Activated T-cell treated with anti-CD3 and anti-CD28 coated beads, Interleukin-2, amount 50 U/mL, for 48 hours (primary cell): ENCODE results near the gene STARD9.
"Not testable (repeated sequence)": the region's sequence is repeated elsewhere in the genome, so short reads cannot be mapped to it uniquely, and the experiment has no call there.

Experiments
- DNase-seq, 2 experiments: peaks; one replicate each; pipeline ENCODE4 v3.0.0-alpha.2; 2020

STARD9 gene

GRCh38 chr15:42732095-42732827 is 156.9 kb downstream of the STARD9 start:
- no peak for DNase-seq

DNA sequence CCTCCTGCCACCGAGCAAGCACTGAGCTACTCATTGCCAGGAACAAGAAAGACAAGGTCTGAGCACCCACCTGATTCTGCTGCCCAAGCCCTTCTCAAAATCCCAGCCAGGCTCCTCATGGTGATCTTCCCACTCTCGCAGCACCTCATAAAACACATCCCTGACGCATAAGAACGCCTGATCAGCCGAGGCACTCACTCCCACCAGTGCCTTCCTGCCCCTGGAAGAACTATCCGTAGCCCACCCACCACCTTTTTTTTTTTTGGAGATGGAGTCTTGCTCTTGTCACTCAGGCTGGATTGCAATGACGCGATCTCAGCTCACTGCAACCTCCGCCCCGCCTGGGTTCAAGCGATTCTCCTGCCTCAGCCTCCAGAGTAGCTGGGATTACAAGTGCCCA is 157.6 kb downstream of the STARD9 start:
- DNase-seq = no peak

- DNase-seq = no peak
Observed at GRCh38 chr15:42734076-42734672, 158.8 kb downstream of the STARD9 start.

DNA sequence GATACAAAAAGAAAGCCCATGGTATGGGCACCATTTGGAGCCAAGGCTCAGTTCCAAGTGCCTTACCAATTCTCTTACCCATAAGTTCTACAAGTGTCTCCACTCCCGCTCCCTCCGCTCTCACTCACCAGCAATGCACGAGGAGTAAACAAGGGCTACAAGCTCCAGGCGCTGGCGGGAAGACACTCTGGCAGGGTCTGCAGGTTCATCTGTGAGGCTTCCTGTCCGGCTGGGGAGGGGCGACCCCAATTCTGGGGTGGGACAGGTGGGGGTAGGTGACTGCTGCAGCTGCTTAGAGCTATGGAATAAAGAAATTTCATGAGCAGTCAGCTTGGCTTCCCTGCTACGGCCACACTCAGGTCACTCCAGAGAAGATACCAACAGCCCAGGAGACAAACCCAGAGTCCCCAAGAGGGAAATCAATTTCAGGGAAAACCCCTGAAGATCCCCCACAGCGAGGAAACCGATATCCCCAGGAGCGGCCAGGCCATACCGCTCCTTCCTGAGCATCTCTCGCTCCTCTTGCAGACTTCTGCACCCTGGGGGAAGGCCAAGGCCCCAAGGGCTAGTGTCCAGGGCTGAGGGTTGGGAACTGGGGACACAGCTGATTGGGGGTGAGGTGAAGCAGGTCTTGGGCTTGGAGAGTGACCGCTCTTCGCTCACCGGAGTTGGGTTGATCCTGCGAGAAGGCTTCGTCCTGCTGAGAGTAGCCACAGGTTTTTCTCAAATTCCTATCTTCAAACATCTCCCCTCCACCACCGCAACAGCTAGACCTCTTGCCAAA is 160.2 kb downstream of the STARD9 start:
- no peak for DNase-seq

DNA sequence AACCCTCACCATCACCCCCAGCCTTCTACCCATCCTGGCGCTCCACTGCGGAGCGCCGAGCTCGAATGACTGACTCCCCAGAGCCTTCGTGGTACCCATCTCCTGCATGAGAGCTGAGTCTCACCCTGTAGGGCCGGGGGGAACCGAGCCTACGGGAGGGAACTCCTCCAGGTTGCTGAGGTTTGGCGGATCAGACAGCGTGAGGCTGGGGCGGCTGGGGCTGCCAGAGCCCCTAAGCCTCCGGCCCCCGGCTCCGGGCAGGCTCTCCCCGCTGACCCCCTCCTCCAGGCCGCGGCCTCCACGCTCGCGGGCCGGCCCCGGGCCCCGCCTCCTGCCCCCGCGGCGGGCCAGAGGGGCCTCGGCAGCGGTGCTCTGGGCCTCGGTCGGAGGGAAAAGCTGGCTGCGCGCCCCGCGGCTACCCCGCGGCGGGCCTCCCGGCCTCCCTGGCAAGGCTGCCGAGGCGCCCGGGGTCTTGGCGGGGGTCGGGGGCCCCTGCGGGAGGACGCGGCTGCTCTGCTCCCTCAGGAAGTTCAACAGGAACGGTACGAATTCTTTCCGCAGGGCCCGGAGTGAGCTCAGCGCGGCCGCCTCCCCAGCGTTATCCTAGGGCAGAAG is 160.9 kb downstream of the STARD9 start:
- peak; percentile 43 to 52 for DNase-seq

GRCh38 chr15:42736793-42737528 is 161.6 kb downstream of the STARD9 start, which contains the start of gene CDAN1:
Gene CDAN1 (minus strand): TSS chr15:42737128. CDS start chr15:42737102, 26 bp downstream.
- DNase-seq = peak; percentile 95 to 97

DNA sequence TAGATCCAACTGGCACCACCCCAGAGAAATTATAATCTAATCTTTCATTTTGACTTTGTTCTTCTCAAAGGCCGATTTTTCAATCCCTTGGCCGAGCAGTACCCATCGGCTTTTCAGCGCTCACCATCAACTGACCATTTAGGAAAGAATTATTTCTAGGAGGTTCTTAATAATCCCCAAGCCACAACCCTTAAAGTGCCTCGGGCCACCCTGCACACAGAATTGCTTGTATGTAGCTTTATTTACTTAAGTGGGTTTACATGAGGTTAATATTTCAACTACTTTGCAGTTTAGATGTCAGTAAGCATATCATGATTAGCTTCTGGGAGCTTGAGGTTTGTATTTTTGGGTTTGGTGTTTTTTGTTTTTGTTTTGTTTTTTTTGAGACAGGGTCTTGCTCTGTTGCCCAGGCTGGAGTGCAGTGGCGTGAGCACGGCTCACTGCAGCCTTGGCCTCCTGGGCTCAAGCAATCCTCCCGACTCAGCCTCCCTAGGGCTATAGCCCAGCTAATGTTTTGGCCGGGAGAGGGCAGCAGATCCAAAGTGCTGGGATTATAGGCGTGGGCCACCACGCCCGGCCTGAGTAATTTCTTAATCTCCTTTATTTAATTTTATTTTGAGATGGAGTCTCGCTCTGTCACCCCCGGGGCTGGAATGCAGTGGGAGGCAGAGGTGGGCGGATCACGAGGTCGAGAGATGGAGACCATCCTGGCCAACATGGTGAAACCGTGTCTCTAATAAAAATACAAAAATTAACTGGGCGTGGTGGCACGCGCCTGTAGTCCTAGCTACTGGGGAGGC is 162.3 kb downstream of the STARD9 start:
- DNase-seq = no peak

- no peak for DNase-seq
Observed at GRCh38 chr15:42741710-42742109, 166.3 kb downstream of the STARD9 start.

GRCh38 chr15:42742149-42742548 is 166.7 kb downstream of the STARD9 start:
- DNase-seq = no peak

DNA sequence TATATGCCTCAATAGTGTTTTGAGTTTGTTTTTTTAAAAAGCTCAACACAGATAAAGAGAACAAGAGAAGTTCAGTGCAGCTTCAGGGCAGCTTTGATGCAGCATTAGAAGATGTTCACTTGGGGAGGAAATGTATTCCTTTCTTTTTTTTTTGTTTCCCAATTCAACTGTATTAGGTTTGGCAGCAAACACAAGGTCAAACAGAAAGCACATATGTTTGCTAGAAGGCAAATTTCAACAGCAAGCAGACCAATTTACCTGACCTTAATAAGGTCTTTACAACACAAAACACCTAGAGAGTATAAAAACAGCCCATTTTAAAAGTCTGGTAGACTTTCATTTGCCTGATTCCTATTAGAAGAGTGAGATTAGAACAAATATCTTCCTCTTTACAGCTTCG is 168.8 kb downstream of the STARD9 start:
- DNase-seq = no peak

GRCh38 chr15:42749266-42749665 is 173.9 kb downstream of the STARD9 start:
- DNase-seq = no peak

DNA sequence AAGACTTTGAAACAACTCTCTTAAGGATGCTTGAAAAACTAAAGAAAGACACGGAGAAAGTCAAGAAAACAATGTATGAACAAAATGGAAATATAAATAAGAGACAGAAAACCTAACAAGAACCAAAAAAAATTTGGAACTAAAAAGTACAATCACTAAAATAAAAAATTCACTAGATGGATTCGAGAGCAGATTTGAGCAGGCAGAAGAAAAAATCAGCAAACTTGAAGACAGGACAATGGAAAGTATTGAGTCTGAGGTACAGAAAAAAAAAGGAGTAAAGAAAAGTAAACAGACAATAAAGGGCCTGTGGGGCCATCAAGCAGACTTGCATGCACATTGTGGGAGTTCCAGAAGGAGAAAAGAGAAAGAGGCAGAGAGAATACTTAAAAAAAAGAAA is 174.9 kb downstream of the STARD9 start:
- no peak for DNase-seq

- DNase-seq = no peak
Observed at GRCh38 chr15:42759093-42759492, 183.7 kb downstream of the STARD9 start.

DNA sequence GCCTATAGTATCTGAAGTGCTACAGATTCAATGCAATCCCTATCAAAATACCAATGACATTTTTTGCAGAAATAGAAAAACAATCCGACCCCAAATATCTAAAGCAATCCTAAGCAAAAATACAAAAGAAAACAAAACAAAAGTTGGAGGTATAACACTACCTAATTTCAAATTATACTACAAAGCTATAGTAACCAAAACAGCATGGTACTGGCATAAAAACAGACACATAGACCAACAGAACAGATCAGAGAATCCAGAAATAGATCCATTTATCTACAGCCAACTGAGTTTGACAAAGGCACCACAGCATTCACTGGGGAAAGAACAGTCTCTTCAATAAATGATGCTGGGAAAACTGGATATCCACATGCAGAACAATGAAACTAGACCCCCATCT is 185.4 kb downstream of the STARD9 start:
- DNase-seq = no peak

DNA sequence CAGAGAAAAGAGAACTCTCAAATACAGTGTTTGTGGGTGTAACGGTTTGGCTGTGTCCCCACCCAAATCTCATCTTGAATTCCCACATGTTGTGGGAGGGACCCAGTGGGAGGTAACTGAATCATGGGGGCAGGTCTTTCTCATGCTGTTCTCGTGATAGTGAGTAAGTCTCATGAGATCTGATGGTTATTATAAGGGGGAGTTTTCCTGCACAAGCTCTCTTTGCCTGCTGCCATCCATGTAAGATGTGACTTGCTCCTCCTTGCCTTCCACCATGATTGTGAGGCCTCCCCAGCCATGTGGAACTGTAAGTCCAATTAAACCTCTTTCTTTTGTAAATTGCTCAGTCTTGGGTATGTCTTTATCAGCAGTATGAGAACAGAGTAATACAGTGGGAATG is 186.4 kb downstream of the STARD9 start:
- DNase-seq = not testable (repeated sequence)

GRCh38 chr15:42764154-42764731 is 188.8 kb downstream of the STARD9 start:
- DNase-seq = not testable (repeated sequence)

GRCh38 chr15:42766109-42766508 is 190.7 kb downstream of the STARD9 start:
- not testable (repeated sequence) for DNase-seq
